ENCODE data around the gene EPHA6. TPM values are rescaled to one million over a fixed set of nuclear protein-coding genes. Genes with fewer than 3 reads are reported as not detected.

EPHA6 gene
- total and polyA plus RNA-seq, 10 of the 15 experiments (the other 5 are each of a cell fraction or from before 2014, with no cell fraction given): not detected

DNA sequence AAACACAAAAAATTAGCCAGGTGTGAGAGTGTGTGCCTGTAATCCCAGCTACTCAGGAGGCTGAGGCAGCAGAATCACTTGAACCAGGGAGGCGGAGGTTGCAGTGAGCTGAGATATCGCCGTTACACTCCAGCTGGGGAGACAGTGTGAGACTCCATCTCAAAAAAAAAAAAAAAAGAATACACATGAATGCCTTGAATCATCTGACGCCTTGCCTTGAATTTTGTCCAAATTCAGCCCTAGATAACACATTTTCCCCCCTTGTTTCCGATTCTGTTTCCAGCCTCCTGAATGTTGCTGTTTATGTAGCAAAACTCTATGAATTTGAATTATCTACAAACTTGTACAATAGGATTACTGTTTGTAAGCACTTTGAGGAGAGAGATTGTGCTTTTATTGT lies 851.5 kb downstream of the EPHA6 start (continued):
- TF ChIP-seq, protein P1, sequence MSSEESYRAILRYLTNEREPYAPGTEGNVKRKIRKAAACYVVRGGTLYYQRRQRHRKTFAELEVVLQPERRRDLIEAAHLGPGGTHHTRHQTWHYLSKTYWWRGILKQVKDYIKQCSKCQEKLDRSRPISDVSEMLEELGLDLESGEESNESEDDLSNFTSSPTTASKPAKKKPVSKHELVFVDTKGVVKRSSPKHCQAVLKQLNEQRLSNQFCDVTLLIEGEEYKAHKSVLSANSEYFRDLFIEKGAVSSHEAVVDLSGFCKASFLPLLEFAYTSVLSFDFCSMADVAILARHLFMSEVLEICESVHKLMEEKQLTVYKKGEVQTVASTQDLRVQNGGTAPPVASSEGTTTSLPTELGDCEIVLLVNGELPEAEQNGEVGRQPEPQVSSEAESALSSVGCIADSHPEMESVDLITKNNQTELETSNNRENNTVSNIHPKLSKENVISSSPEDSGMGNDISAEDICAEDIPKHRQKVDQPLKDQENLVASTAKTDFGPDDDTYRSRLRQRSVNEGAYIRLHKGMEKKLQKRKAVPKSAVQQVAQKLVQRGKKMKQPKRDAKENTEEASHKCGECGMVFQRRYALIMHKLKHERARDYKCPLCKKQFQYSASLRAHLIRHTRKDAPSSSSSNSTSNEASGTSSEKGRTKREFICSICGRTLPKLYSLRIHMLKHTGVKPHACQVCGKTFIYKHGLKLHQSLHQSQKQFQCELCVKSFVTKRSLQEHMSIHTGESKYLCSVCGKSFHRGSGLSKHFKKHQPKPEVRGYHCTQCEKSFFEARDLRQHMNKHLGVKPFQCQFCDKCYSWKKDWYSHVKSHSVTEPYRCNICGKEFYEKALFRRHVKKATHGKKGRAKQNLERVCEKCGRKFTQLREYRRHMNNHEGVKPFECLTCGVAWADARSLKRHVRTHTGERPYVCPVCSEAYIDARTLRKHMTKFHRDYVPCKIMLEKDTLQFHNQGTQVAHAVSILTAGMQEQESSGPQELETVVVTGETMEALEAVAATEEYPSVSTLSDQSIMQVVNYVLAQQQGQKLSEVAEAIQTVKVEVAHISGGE (CRISPR knock-in tag; IDR thresholded peaks at IDR 0.05): no peak
- TF ChIP-seq ATF3 (IDR thresholded peaks at IDR 0.05; ENCODE audit: borderline replicate concordance, extremely low read depth, low read depth, low read length) (no peak), CREB1 (IDR thresholded peaks at IDR 0.05; ENCODE audit: low read depth) (no peak), CEBPB (IDR thresholded peaks at IDR 0.05; ENCODE audit: borderline replicate concordance in 1 of 2, low read depth in 2 of 2, low read length in 2 of 2) (no peak), LARP7 (IDR thresholded peaks at IDR 0.05) (no peak), SUPT20H (IDR thresholded peaks at IDR 0.05; ENCODE audit: borderline replicate concordance, control insufficient read depth, low read depth, low read length) (no peak), BHLHE40 (IDR thresholded peaks at IDR 0.05; ENCODE audit: borderline replicate concordance in 1 of 2, low read depth in 2 of 2, low read length in 1 of 2) (no peak), BMI1 (IDR thresholded peaks at IDR 0.05; ENCODE audit: borderline replicate concordance) (no peak)
- TF ChIP-seq, protein P2, sequence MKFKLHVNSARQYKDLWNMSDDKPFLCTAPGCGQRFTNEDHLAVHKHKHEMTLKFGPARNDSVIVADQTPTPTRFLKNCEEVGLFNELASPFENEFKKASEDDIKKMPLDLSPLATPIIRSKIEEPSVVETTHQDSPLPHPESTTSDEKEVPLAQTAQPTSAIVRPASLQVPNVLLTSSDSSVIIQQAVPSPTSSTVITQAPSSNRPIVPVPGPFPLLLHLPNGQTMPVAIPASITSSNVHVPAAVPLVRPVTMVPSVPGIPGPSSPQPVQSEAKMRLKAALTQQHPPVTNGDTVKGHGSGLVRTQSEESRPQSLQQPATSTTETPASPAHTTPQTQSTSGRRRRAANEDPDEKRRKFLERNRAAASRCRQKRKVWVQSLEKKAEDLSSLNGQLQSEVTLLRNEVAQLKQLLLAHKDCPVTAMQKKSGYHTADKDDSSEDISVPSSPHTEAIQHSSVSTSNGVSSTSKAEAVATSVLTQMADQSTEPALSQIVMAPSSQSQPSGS (IDR thresholded peaks at IDR 0.05; ENCODE audit: low read length): no peak

Measured in GM12878 (cell line).